Measurements from ENCODE around the gene BCL2L12.

The BCL2L12 gene

DNA sequence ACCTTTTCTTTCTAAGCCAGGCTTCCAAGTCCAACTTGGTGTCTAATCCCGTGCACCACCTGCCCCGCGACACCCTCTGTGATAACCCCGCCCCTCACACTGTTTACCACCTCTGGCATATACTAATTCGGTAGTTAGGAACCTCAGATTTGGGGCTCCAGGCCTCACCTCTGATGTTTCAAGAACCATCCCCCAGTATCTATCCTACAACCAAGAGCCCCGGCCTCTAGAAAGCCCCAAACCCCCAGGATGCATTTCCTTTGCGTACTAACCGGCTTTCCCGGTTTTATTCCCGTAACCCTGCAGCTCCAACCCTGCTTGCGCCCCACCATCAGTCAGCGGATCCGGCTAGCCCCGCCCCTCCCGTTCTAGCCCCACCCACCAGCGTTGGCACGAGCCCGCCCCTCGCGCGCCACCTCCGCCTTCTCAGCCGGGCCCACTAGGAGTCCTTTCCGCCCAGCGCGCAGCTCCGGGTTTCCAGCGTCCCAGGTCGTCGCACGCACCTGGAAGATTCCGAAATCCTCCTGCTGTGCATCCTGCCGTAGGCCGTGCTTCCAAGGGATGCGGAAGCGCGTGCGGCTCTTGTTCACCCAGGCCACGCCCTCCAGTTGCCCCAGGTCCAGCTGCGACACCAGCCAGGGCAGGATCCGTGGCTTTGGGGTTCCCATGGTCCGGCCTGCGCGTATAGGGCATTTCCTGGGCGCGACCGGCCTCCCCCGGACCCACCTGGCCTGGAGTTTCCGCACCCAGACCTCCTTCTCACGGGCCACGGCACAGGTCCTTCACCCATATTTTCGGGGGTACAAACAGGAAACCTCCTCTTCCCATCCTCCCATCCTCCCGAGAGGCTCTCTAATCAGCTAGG, 1.3 kb upstream of the BCL2L12 start (continued):
- TF ChIP-seq WT1 (tag by site-specific recombination; IDR thresholded peaks at IDR 0.05) (0 out of 2 replicates have a peak, but pooled peaks have one; percentile 25), SP3 (tag by site-specific recombination; IDR thresholded peaks at IDR 0.05) (peak; percentile 85), KLF9 (tag by site-specific recombination; IDR thresholded peaks at IDR 0.05; ENCODE audit: low read depth) (peak; percentile 77), KLF1 (tag by site-specific recombination; IDR thresholded peaks at IDR 0.05) (peak; percentile 61), ZNF335 (tag by site-specific recombination; conservative IDR thresholded peaks at IDR 0.05) (peak; percentile 36; the same call in 1 of the 2 replicates), SCRT1 (tag by site-specific recombination; IDR thresholded peaks at IDR 0.05; ENCODE audit: borderline replicate concordance) (no peak), ZFHX2 (tag by site-specific recombination; conservative IDR thresholded peaks at IDR 0.05) (peak; percentile 66), ZIC2 (tag by site-specific recombination; IDR thresholded peaks at IDR 0.05) (peak; percentile 93), ZNF157 (tag by site-specific recombination; IDR thresholded peaks at IDR 0.05) (no peak), ZNF10 (tag by site-specific recombination; IDR thresholded peaks at IDR 0.05) (peak; percentile 96), ZNF510 (tag by site-specific recombination; IDR thresholded peaks at IDR 0.05; ENCODE audit: insufficient replicate concordance) (no peak), MZF1 (tag by site-specific recombination; IDR thresholded peaks at IDR 0.05; ENCODE audit: borderline replicate concordance) (no peak), SP2 (tag by site-specific recombination; IDR thresholded peaks at IDR 0.05) (peak; percentile 88), KLF8 (tag by site-specific recombination; IDR thresholded peaks at IDR 0.05) (peak; percentile 87), ZNF324 (tag by site-specific recombination; IDR thresholded peaks at IDR 0.05) (no peak), ZNF214 (tag by site-specific recombination; IDR thresholded peaks at IDR 0.05; ENCODE audit: borderline replicate concordance) (no peak), HOXA7 (CRISPR knock-in tag; IDR thresholded peaks at IDR 0.05; ENCODE audit: borderline replicate concordance) (no peak), ZNF423 (tag by site-specific recombination; IDR thresholded peaks at IDR 0.05) (peak; percentile 80), ZNF121 (tag by site-specific recombination; IDR thresholded peaks at IDR 0.05) (peak; percentile 86), GLIS1 (tag by site-specific recombination; IDR thresholded peaks at IDR 0.05) (peak; percentile 57; the same call in 1 of the 2 replicates), ZNF747 (tag by site-specific recombination; IDR thresholded peaks at IDR 0.05) (no peak), TRIM28 (IDR thresholded peaks at IDR 0.05; ENCODE audit: borderline replicate concordance, low read length) (no peak), ZNF76 (tag by site-specific recombination; IDR thresholded peaks at IDR 0.05; ENCODE audit: borderline replicate concordance, low read depth) (peak; percentile 83; the same call in 1 of the 2 replicates)
- TF ChIP-seq, protein P1, sequence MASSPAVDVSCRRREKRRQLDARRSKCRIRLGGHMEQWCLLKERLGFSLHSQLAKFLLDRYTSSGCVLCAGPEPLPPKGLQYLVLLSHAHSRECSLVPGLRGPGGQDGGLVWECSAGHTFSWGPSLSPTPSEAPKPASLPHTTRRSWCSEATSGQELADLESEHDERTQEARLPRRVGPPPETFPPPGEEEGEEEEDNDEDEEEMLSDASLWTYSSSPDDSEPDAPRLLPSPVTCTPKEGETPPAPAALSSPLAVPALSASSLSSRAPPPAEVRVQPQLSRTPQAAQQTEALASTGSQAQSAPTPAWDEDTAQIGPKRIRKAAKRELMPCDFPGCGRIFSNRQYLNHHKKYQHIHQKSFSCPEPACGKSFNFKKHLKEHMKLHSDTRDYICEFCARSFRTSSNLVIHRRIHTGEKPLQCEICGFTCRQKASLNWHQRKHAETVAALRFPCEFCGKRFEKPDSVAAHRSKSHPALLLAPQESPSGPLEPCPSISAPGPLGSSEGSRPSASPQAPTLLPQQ (tag by site-specific recombination; IDR thresholded peaks at IDR 0.05): peak; percentile 99
- TF ChIP-seq, protein P2, sequence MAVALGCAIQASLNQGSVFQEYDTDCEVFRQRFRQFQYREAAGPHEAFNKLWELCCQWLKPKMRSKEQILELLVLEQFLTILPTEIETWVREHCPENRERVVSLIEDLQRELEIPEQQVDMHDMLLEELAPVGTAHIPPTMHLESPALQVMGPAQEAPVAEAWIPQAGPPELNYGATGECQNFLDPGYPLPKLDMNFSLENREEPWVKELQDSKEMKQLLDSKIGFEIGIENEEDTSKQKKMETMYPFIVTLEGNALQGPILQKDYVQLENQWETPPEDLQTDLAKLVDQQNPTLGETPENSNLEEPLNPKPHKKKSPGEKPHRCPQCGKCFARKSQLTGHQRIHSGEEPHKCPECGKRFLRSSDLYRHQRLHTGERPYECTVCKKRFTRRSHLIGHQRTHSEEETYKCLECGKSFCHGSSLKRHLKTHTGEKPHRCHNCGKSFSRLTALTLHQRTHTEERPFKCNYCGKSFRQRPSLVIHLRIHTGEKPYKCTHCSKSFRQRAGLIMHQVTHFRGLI (tag by site-specific recombination; IDR thresholded peaks at IDR 0.05): peak; percentile 27; the same call in 1 of the 2 replicates
- TF ChIP-seq, protein P3, sequence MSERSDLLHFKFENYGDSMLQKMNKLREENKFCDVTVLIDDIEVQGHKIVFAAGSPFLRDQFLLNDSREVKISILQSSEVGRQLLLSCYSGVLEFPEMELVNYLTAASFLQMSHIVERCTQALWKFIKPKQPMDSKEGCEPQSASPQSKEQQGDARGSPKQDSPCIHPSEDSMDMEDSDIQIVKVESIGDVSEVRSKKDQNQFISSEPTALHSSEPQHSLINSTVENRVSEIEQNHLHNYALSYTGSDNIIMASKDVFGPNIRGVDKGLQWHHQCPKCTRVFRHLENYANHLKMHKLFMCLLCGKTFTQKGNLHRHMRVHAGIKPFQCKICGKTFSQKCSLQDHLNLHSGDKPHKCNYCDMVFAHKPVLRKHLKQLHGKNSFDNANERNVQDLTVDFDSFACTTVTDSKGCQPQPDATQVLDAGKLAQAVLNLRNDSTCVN (tag by site-specific recombination; optimal IDR thresholded peaks at IDR 0.05): peak; percentile 76
- TF ChIP-seq, protein P4, sequence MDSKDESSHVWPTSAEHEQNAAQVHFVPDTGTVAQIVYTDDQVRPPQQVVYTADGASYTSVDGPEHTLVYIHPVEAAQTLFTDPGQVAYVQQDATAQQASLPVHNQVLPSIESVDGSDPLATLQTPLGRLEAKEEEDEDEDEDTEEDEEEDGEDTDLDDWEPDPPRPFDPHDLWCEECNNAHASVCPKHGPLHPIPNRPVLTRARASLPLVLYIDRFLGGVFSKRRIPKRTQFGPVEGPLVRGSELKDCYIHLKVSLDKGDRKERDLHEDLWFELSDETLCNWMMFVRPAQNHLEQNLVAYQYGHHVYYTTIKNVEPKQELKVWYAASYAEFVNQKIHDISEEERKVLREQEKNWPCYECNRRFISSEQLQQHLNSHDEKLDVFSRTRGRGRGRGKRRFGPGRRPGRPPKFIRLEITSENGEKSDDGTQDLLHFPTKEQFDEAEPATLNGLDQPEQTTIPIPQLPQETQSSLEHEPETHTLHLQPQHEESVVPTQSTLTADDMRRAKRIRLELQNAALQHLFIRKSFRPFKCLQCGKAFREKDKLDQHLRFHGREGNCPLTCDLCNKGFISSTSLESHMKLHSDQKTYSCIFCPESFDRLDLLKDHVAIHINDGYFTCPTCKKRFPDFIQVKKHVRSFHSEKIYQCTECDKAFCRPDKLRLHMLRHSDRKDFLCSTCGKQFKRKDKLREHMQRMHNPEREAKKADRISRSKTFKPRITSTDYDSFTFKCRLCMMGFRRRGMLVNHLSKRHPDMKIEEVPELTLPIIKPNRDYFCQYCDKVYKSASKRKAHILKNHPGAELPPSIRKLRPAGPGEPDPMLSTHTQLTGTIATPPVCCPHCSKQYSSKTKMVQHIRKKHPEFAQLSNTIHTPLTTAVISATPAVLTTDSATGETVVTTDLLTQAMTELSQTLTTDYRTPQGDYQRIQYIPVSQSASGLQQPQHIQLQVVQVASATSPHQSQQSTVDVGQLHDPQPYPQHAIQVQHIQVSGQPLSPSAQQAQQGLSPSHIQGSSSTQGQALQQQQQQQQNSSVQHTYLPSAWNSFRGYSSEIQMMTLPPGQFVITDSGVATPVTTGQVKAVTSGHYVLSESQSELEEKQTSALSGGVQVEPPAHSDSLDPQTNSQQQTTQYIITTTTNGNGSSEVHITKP (tag by site-specific recombination; IDR thresholded peaks at IDR 0.05): peak; percentile 99
